ENCODE measurements around the gene GNL3L.
"Not testable (repeated sequence)": the region's sequence is repeated elsewhere in the genome, so short reads cannot be mapped to it uniquely, and the experiment has no call there.

The GNL3L gene

GRCh38 chrX:54561622-54562021, 31.6 kb downstream of the GNL3L start:
- Histone ChIP-seq H3K27ac (ENCODE audit: low read depth, low read length) (no peak overlapping the region), H3K4me1 (ENCODE audit: insufficient read depth, low read length) (no peaks in the 10 kb centered on the region), H3K36me3 (ENCODE audit: insufficient read depth, low read length) (peaks cover 68% of the 10 kb centered on the region), H3K27me3 (ENCODE audit: insufficient read depth, low read length) (no peaks in the 10 kb centered on the region), H3K4me3 (ENCODE audit: low read length) (no peak overlapping the region), H3K9me3 (ENCODE audit: insufficient read depth, low read depth, low read length) (no peaks in the 10 kb centered on the region), H3K9ac (ENCODE audit: low read depth, low read length) (no peak overlapping the region)
- 83% methylated on average over 1 of the region's 1 CpG for WGBS

GRCh38 chrX:54564936-54565335, 34.9 kb downstream of the GNL3L start:
- H3K4me3 ChIP-seq (ENCODE audit: low read length), result no peak overlapping the region
- no peak overlapping the region for H3K27ac ChIP-seq (ENCODE audit: low read depth, low read length)
- peaks cover 54% of the 10 kb centered on the region for H3K36me3 ChIP-seq (ENCODE audit: insufficient read depth, low read length)
- no peaks in the 10 kb centered on the region for H3K27me3 ChIP-seq (ENCODE audit: insufficient read depth, low read length)
- H3K4me1 ChIP-seq (ENCODE audit: insufficient read depth, low read length), result no peaks in the 10 kb centered on the region
- H3K9ac ChIP-seq (ENCODE audit: low read depth, low read length), result no peak overlapping the region
- peaks cover 7% of the 10 kb centered on the region; the same call in 1 of the 2 replicates for H3K9me3 ChIP-seq (ENCODE audit: insufficient read depth, low read depth, low read length)
- 92% methylated on average over 4 of the region's 5 CpGs for WGBS

DNA sequence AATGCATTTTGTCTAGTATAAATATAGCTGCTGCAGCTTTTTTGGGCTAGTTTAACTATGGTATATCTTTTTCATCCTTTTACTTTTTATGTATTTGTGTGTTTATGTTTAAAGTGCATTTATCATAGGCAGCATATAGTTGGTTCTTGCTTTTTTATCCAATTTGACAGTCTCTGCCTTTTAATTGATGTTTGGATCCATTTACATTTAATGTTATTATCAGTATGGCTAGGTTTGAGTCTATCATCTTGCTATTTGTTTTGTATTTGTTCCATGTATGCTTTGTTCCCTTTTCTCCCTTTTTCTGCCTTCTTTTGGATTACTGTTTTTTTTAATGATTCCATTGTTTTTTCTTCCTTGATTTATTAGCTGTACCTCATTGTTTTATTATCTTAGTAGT, 40.3 kb downstream of the GNL3L start:
- H3K27ac ChIP-seq (ENCODE audit: low read depth, low read length), result no peak overlapping the region
- H3K4me3 ChIP-seq (ENCODE audit: low read length), result no peak overlapping the region
- H3K9ac ChIP-seq (ENCODE audit: low read depth, low read length), result no peak overlapping the region
- H3K36me3 ChIP-seq (ENCODE audit: insufficient read depth, low read length), result peaks cover 17% of the 10 kb centered on the region; the same call in 1 of the 2 replicates
- H3K27me3 ChIP-seq (ENCODE audit: insufficient read depth, low read length), result no peaks in the 10 kb centered on the region
- no peaks in the 10 kb centered on the region for H3K4me1 ChIP-seq (ENCODE audit: insufficient read depth, low read length)
- H3K9me3 ChIP-seq (ENCODE audit: insufficient read depth, low read depth, low read length), result peaks cover 12% of the 10 kb centered on the region; the same call in 1 of the 2 replicates

GRCh38 chrX:54572641-54573040, 42.6 kb downstream of the GNL3L start:
- Histone ChIP-seq H3K9me3 (ENCODE audit: insufficient read depth, low read depth, low read length) (peaks cover 12% of the 10 kb centered on the region; the same call in 1 of the 2 replicates), H3K36me3 (ENCODE audit: insufficient read depth, low read length) (peaks cover 14% of the 10 kb centered on the region)
- WGBS, result 95% methylated on average over 6 of the region's 31 CpGs
- H3K4me1 ChIP-seq (ENCODE audit: insufficient read depth, low read length); H3K9ac ChIP-seq (ENCODE audit: low read depth, low read length); H3K27ac ChIP-seq (ENCODE audit: low read depth, low read length); H3K27me3 ChIP-seq (ENCODE audit: insufficient read depth, low read length); H3K4me3 ChIP-seq (ENCODE audit: low read length): not testable (repeated sequence)

DNA sequence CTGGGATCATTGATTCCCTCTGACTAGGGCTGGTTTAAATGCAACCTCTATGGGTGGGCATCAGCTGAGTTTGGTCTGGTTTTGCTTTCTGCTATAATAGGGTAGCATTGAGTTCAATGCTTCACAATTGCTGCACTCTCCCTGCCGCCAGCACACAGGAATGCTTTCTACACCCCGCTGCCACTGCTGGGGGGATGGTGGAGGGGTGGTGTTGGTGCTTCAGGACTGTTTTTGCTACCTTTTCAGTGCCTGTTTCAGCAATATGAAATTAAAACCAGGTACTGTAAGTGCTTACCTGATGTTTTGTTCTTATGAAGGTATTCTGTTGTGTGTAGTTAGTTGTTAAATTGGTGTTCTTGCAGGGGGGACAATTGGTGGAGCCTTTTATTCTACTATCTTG, 67.7 kb downstream of the GNL3L start:
- Histone ChIP-seq H3K9me3 (ENCODE audit: insufficient read depth, low read depth, low read length) (no peaks in the 10 kb centered on the region), H3K4me3 (ENCODE audit: low read length) (no peak overlapping the region), H3K27me3 (ENCODE audit: insufficient read depth, low read length) (no peaks in the 10 kb centered on the region), H3K4me1 (ENCODE audit: insufficient read depth, low read length) (no peaks in the 10 kb centered on the region), H3K27ac (ENCODE audit: low read depth, low read length) (no peak overlapping the region), H3K9ac (ENCODE audit: low read depth, low read length) (no peak overlapping the region), H3K36me3 (ENCODE audit: insufficient read depth, low read length) (no peaks in the 10 kb centered on the region)
- 62% methylated on average over 2 of the region's 2 CpGs for WGBS

DNA sequence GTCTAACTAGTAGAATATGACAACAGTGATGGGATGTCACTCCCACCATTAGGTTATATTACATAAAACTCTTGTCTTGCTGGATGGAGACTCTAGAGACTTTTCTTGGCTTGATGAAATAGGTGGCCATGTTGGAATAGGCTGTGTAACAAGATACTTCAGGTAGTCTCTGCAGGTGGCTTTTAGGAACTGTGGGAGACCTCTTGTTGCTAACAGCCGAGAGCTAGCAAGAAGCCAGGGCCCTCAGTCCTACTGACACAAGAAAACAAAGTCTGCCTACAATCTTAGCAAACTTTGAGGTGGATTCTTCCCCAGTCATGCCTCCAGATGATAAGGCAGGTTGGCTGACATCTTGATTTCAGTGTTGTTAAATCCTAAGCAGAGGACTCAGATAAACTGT, 72.5 kb downstream of the GNL3L start:
- H3K9me3 ChIP-seq (ENCODE audit: insufficient read depth, low read depth, low read length), result no peaks in the 10 kb centered on the region
- 40% methylated on average over 1 of the region's 1 CpG for WGBS
- no peaks in the 10 kb centered on the region for H3K36me3 ChIP-seq (ENCODE audit: insufficient read depth, low read length)
- H3K27me3 ChIP-seq (ENCODE audit: insufficient read depth, low read length), result no peaks in the 10 kb centered on the region
- H3K4me3 ChIP-seq (ENCODE audit: low read length), result no peak overlapping the region
- H3K27ac ChIP-seq (ENCODE audit: low read depth, low read length), result no peak overlapping the region; the same call in 1 of the 2 replicates
- no peak overlapping the region for H3K9ac ChIP-seq (ENCODE audit: low read depth, low read length)
- H3K4me1 ChIP-seq (ENCODE audit: insufficient read depth, low read length), result no peaks in the 10 kb centered on the region

All from HUES64 (cell line).